GM21367 (cell line): ENCODE data around the gene MEI1.

Experiments used
- ATAC-seq: cut with Tn5 transposase; IDR thresholded peaks from one replicate; pipeline ENCODE4 v1.9.1; 2021; ENCODE audit not compliant: unreplicated experiment

MEI1 gene

DNA sequence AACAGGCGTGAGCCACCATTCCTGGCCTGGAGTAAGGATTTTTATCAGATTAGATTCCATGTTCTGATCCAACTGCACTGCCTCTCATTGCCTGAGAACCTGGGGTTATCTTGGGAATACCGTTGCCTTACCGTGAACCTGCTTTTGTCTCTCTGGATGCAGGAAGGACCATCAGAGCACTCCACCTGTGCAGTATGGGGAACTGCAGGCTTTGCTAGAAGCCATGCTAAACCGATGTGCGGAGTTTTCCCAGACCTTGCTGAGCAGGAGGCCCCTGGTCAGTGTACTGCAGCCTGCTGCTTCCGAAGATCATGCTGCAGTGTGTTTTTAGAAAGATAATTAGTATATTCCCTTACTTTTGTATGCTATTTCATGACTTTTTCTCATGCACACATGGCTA is 43.6 kb downstream of the MEI1 start:
- no peak for ATAC-seq

DNA sequence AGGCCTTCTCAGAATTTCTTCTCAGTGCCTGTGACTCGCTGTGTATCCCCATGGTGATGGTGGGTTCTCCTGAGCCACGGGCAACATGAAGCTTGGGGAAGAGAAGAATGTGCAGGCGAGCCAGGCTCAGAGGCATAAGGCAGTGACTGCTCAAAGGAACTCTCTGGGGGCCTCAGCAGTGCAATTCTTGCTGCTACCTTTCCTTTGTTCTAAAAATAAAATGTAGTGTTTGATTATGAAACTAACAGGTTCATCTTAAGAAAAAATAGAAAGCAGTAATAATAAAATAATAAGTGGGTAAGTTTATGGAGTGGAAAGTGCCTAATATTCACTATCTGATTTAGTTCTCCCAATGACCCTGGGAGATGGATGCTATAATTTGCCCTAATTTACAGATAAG is 46.7 kb downstream of the MEI1 start:
- no peak for ATAC-seq

DNA sequence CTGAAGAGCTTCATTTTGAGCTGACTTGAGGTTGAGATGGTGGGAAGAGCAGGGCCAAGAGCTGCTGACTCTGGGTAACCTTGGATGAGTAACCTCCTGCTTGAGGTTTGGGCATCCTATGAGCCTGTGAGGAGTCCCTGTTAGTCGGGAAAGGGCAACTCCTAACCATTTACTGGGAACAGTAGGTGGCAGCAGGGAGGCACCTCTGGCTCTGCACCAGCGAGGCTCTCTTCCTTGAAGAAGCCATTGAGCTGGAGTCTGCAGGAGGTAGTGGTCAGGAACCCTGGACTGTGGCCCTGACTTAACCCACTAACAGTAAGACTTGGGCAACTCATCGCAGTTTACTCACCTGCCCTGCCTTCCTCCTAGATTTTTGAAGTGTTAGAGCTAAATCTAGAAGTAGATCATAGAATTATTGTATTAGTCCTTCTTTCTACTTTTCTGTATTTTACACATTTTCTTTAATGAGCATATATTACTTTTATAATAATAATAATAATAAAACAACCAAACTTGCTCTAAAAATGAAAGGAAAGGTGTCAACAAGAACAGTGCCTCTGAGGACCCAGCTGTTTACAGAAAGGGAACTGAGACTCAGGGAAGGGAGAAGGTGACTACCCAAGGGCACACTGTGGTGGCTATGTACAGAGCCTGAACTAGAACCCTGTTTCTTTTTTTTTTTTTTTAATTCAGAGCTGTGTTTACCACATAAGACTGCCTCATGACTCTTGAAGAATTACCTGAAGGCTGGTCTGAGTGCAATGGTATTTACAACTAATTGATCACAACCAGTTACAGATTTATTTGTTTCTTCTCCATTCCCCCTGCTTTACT is 47.5 kb downstream of the MEI1 start:
- ATAC-seq = peak; percentile 65

- no peak for ATAC-seq
Measured at GRCh38 chr22:41752011-41752970, 53.0 kb downstream of the MEI1 start.

DNA sequence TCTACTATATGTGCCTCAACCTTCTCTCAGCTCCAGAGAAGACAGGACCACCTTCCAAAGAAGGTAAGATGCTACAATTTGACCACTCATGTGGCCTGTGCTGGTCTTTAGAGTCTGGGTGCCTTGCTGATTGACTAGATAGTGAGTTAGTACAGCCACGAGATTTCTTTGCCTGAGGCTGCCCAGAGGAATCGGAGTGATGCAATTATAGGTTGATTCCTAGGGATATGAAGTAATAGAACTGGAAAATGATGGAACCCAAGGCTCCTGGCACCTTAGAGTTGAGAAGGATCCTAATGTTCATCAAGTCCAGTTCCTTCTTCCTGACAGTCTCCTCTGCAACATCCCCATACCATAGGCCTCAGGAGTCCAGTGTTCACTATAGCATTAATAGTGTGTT is 54.7 kb downstream of the MEI1 start:
- no peak for ATAC-seq

- ATAC-seq = no peak
Measured at GRCh38 chr22:41757502-41757901, 58.2 kb downstream of the MEI1 start.

- ATAC-seq = no peak
Measured at GRCh38 chr22:41758231-41758630, 58.9 kb downstream of the MEI1 start.

DNA sequence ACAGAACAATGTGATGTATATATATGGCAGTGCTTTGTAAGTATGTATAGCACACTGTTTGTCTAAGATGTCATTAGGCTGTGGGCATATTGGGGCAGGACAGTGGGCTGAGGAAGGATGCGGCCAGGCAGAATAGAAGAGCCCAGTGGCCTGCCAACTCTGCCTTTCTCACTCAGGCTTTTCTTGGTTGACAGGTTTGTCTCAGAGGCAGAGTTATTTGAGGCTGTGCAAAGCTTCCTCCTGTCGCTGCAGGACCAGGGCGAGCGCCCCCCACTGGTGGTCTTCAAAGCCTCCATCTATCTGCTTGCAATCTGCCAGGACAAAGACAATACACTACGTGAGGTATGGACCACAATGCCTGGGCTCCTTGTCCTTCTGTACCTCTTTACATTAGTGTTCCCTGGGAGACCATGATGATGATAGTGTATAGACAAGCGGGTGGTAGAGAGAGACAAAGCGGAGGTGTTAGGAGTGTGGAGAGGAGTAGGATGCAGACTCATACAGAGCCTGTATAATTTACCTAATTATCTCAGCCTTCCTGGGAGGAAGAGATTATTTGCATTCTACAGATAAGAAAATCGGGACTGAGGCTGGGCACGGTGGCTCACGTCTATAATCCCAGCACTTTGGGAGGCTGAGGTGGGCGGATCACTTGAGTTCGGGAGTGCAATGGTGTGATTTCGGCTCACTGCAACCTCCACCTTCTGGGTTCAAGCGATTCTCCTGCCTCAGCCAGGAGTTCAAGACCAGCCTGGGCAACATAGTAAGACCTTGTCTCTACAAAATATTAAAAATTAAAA is 63.9 kb downstream of the MEI1 start:
- no peak for ATAC-seq

GRCh38 chr22:41766476-41766875 is 67.2 kb downstream of the MEI1 start:
- ATAC-seq = no peak

GRCh38 chr22:41768430-41768829 is 69.1 kb downstream of the MEI1 start:
- ATAC-seq = no peak

DNA sequence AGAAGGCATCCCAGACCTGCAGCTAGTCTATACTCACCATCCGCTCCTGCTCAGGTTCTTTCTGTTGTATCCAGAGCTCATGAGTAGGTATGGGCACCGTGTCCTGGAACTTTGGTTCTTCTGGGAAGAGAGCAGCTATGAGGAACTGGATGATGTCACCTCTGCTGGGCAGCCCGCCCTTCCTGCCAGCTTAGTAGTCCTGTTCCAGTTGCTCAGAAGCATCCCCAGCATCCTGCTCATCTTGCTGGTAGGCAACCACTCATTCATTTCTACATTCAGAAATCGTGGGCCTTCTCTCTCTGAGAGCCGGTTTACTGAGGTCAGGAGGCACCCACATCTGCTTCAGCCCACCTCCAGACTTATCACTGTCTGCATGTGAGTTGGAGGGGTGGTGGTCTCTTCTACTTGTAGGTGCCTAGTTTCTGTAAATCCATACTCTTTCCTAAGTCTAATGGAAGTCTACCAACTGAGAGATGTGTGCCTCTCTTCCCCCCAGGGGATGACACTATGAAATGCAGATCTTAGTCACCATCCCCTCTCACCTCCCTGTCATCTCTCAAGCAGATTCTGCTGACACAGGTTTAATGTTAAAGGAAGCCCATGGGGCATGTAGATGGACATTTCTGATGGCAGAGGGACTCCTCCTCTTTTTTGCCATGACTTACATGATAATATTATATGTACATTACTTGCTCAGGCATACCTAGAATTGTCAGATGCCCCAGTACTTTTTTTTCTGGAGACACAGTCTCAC is 71.6 kb downstream of the MEI1 start:
- no peak for ATAC-seq

- no peak for ATAC-seq
Measured at GRCh38 chr22:41772198-41772597, 72.9 kb downstream of the MEI1 start.

GRCh38 chr22:41772645-41773044 is 73.3 kb downstream of the MEI1 start:
- ATAC-seq = no peak

DNA sequence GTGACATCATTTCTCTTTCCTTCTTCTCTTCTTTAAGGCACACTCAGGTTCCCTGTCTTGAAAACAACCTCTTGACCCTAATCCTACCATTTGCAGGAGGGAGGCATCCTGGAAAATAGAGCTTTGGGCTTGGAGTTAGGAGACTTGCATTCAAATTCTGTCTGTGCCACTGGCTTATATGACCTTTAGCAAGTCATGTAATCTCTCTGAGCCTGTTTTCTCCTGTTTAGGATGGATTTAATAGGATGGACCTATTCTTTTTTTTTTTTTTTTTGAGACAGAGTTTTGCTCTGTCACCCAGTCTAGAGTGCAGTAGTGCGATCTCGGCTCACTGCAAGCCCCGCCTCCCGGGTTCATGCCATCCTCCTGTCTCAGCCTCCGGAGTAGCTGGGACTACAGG is 76.0 kb downstream of the MEI1 start:
- no peak for ATAC-seq

DNA sequence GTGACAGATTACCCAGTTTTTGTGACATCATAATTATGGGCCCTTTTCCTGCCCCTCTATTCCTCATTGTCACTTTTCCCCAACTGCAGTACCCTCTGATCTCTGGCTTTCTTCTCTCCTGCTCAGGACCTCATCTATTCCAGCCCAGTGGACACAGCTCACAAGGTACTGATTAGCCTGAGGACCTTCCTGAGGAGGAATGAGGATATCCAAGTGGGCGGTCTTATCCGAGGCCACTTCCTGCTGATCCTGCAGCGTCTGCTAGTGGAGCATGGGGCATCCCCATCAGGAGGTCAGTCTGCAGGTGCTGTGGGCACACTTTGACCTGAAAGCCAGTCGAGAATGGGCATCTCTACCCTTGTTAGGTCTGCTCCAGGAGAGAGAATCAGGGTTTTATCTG is 76.7 kb downstream of the MEI1 start:
- ATAC-seq = no peak

GRCh38 chr22:41776381-41776780 is 77.1 kb downstream of the MEI1 start:
- ATAC-seq = no peak

DNA sequence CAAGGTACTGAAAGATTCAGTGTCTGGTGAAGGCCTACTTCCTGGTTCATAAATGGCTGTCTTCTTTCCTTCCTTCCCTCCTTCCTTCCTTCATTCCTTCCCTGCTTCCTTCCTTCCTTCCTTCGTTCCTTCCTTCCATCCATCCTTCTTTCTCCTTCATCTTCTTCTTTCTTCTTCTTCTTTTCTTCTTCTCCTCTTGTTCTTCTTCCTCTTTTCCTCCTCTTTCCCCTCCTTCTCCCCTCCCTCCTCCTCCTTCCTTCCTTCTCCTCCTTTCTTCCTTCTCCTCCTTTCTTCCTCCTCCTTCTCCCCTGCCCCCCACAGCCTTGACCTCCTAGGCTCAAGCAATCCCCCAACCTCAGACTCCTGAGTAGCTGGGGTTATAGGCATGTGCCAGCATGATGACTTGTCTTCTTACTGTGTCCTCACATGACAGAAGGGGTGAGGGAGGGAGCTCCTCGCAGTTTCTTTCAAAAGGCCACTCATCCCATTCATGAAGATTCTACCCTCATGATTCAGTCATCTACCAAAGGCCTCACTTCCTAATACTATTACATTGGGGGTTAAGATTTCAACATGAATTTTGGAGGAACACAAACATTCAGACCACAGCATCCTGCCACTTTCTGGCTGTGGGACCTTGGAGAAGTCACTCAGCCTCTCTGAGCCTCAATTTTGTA is 78.6 kb downstream of the MEI1 start:
- no peak for ATAC-seq

DNA sequence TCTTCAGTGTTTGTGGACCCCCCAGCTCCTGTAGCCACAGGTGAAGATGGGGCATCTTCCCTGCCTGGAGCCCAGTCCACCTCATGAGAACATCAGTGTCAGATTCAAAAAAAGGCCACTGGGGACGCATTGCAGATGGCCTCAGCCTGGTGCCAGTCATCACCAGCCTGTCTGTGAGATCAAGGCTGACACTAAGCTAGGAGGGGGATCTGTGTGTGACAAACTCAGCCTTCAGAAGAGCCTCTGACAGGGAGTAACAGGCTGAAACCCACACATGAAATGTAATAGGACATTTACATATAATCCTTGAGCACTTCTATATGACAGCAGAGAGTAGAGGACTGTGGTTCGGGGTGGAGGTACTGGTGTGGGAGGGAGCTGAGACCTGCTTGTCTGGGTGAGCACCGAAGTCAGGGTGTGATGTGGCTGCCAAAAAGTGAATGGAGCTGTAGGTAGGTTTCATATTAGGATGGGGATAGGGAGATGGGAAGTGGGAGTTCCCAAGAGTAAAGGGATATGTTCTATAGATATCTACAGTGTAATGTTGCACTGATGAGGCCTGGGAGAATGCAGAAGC is 80.7 kb downstream of the MEI1 start:
- no peak for ATAC-seq

- peak; percentile 83 for ATAC-seq
Measured at GRCh38 chr22:41780746-41781505, 81.6 kb downstream of the MEI1 start.
